HUES64 (cell line): ENCODE results near the gene AMT. TPM values are rescaled to one million over a fixed set of nuclear protein-coding genes. Genes with fewer than 3 reads are reported as not detected.

Experiments
- H3K27ac ChIP-seq: 2 replicates; pipeline ENCODE4 v1.7.0; 2013; ENCODE audit warnings: low read depth, low read length, inconsistent platforms
- H3K27me3 ChIP-seq: 2 replicates; pipeline ENCODE4 v1.6.1; 2013; ENCODE audit warnings: mild to moderate bottlenecking, low read length; ENCODE audit not compliant: insufficient read depth
- H3K36me3 ChIP-seq: 2 replicates; pipeline ENCODE4 v1.6.1; 2013; ENCODE audit warnings: mild to moderate bottlenecking, low read length; ENCODE audit not compliant: insufficient read depth
- H3K4me1 ChIP-seq: 2 replicates; pipeline ENCODE4 v1.6.1; 2013; ENCODE audit warnings: mild to moderate bottlenecking, low read length, moderate library complexity; ENCODE audit not compliant: insufficient read depth
- H3K4me3 ChIP-seq: 2 replicates; pipeline ENCODE4 v1.5.1; 2013; ENCODE audit warnings: mild to moderate bottlenecking, low read length, moderate library complexity
- H3K9ac ChIP-seq: 2 replicates; pipeline ENCODE4 v1.6.1; 2013; ENCODE audit warnings: mild to moderate bottlenecking, low read depth, low read length
- H3K9me3 ChIP-seq: 2 replicates; pipeline ENCODE4 v1.6.1; 2013; ENCODE audit warnings: low read depth, low read length; ENCODE audit not compliant: insufficient read depth
- WGBS: fragments of 150-250, 120-280 bp; methylation state at CpG from one replicate; pipeline ENCODE4 v1.1.7; 2013; ENCODE audit warnings: missing lambda C conversion rate; 5-methylcytosine and 5-hydroxymethylcytosine counted together
- polyA plus RNA-seq, 2 experiments: library from polyadenylated mRNA; stranded (reverse); fragments of 50-300 nt; gene quantifications; one replicate each; pipeline ENCODE4 v1.2.3, GENCODE V29; 2013

The AMT gene
- polyA plus RNA-seq (2013, experiment 1 of 2) = 21.2 TPM
- polyA plus RNA-seq (2013, experiment 2 of 2) = 21.1 TPM

- no peaks in the 10 kb centered on the region for H3K36me3 ChIP-seq
- H3K27me3 ChIP-seq = no peaks in the 10 kb centered on the region
- 39% methylated on average over 25 of the region's 25 CpGs for WGBS
- H3K9ac ChIP-seq = peak within 1 kb of the TSS; percentile 80
- H3K4me3 ChIP-seq = peak within 1 kb of the TSS; percentile 79
- no peaks in the 10 kb centered on the region for H3K9me3 ChIP-seq
- H3K27ac ChIP-seq = peak within 1 kb of the TSS; percentile 80
- peaks cover 8% of the 10 kb centered on the region; the same call in 1 of the 2 replicates for H3K4me1 ChIP-seq
Observed at GRCh38 chr3:49422379-49423248, at the start of gene AMT. AMT (minus strand) TSS chr3:49422473; CDS start chr3:49422450, 23 bp downstream.

GRCh38 chr3:49470714-49471420, 48.6 kb upstream of the AMT start:
- Histone ChIP-seq H3K27me3 (no peaks in the 10 kb centered on the region), H3K9ac (peak overlapping the region; percentile 82), H3K36me3 (peaks cover 4% of the 10 kb centered on the region), H3K4me1 (peaks cover 23% of the 10 kb centered on the region), H3K27ac (peak overlapping the region; percentile 97; the same call in 1 of the 2 replicates), H3K4me3 (peak overlapping the region; percentile 90), H3K9me3 (no peaks in the 10 kb centered on the region)
- WGBS = 4% methylated on average over 23 of the region's 23 CpGs

GRCh38 chr3:49469936-49470713, 47.9 kb upstream of the AMT start, which contains the start of gene DAG1:
DAG1 (plus strand) TSS chr3:49470267; CDS start chr3:49510535, 40,268 bp downstream.
- Histone ChIP-seq H3K27me3 (no peaks in the 10 kb centered on the region), H3K9ac (peak within 1 kb of the TSS; percentile 82), H3K4me1 (peaks cover 23% of the 10 kb centered on the region), H3K9me3 (no peaks in the 10 kb centered on the region), H3K4me3 (peak within 1 kb of the TSS; percentile 90), H3K27ac (peak within 1 kb of the TSS; percentile 97), H3K36me3 (no peaks in the 10 kb centered on the region)
- under 1% methylated on average over 108 of the region's 108 CpGs for WGBS

- H3K9me3 ChIP-seq = no peaks in the 10 kb centered on the region
- H3K36me3 ChIP-seq = no peaks in the 10 kb centered on the region
- H3K4me3 ChIP-seq = peak overlapping the region; percentile 65
- no peaks in the 10 kb centered on the region for H3K27me3 ChIP-seq
- peak overlapping the region; percentile 82 for H3K9ac ChIP-seq
- WGBS = 8% methylated on average over 23 of the region's 23 CpGs
- H3K4me1 ChIP-seq = peaks cover 23% of the 10 kb centered on the region
- peak overlapping the region; percentile 96 for H3K27ac ChIP-seq
Observed at GRCh38 chr3:49469037-49469935, 47.0 kb upstream of the AMT start.

GRCh38 chr3:49466085-49466484, 43.8 kb upstream of the AMT start:
- Histone ChIP-seq H3K36me3 (no peaks in the 10 kb centered on the region), H3K9me3 (no peaks in the 10 kb centered on the region), H3K4me1 (peaks cover 24% of the 10 kb centered on the region), H3K27ac (no peak overlapping the region), H3K9ac (no peak overlapping the region), H3K27me3 (no peaks in the 10 kb centered on the region), H3K4me3 (no peak overlapping the region)
- WGBS = 84% methylated on average over 2 of the region's 2 CpGs

- Histone ChIP-seq H3K4me1 (peaks cover 30% of the 10 kb centered on the region), H3K27ac (no peak overlapping the region), H3K27me3 (no peaks in the 10 kb centered on the region), H3K9ac (no peak overlapping the region), H3K36me3 (no peaks in the 10 kb centered on the region), H3K9me3 (no peaks in the 10 kb centered on the region), H3K4me3 (no peak overlapping the region)
- WGBS = 91% methylated on average over 18 of the region's 18 CpGs
Observed at GRCh38 chr3:49465270-49466034, 43.2 kb upstream of the AMT start.

GRCh38 chr3:49462222-49462621, 39.9 kb upstream of the AMT start:
- Histone ChIP-seq H3K4me1 (peaks cover 38% of the 10 kb centered on the region), H3K27ac (peak overlapping the region; percentile 87), H3K9me3 (no peaks in the 10 kb centered on the region), H3K36me3 (no peaks in the 10 kb centered on the region), H3K27me3 (no peaks in the 10 kb centered on the region), H3K9ac (peak overlapping the region; percentile 54), H3K4me3 (no peak overlapping the region)
- WGBS = 51% methylated on average over 3 of the region's 3 CpGs

- Histone ChIP-seq H3K4me1 (peaks cover 38% of the 10 kb centered on the region), H3K4me3 (peak overlapping the region; percentile 9; the same call in 1 of the 2 replicates), H3K27ac (peak overlapping the region; percentile 87), H3K9me3 (no peaks in the 10 kb centered on the region), H3K27me3 (no peaks in the 10 kb centered on the region), H3K36me3 (no peaks in the 10 kb centered on the region), H3K9ac (peak overlapping the region; percentile 54)
- 0% methylated on average over 1 of the region's 1 CpG for WGBS
Observed at GRCh38 chr3:49461443-49462171, 39.3 kb upstream of the AMT start.

GRCh38 chr3:49460956-49461355, 38.7 kb upstream of the AMT start:
- H3K36me3 ChIP-seq = no peaks in the 10 kb centered on the region
- H3K4me3 ChIP-seq = no peak overlapping the region
- peak overlapping the region; percentile 87 for H3K27ac ChIP-seq
- no peaks in the 10 kb centered on the region for H3K27me3 ChIP-seq
- 85% methylated on average over 4 of the region's 4 CpGs for whole genome bisulfite sequencing
- H3K9ac ChIP-seq = peak overlapping the region; percentile 54
- H3K4me1 ChIP-seq = peaks cover 38% of the 10 kb centered on the region
- H3K9me3 ChIP-seq = no peaks in the 10 kb centered on the region
